T-helper 1 cell (primary cell): ENCODE results near the gene CASP10.

Experiments used
- DNase-seq, 5 donors: peaks; one replicate each; pipeline ENCODE4 v3.0.0-alpha.2; 2012 to 2020

The CASP10 gene

DNA sequence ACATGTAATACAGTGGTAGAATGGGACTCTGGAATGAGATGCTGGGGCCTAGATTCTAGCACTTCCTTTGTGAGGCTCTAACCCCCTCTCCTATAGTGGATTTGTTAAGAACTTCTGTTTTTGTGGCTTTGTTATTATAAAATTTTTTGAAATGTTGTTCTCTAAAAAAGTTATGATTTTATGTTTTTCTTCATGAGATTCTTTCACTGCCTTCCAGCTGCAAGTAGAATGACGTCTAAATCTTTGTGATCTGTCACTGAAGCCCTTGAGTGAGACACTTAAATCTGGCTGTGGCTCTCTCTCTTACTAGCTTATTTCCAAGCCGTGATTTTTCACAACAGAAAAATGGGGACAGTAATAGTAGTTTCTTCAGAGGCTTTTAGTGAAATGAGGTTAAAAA, 79.0 kb downstream of the CASP10 start:
- DNase-seq = peak in 1 of 5 donors; percentile 45

DNA sequence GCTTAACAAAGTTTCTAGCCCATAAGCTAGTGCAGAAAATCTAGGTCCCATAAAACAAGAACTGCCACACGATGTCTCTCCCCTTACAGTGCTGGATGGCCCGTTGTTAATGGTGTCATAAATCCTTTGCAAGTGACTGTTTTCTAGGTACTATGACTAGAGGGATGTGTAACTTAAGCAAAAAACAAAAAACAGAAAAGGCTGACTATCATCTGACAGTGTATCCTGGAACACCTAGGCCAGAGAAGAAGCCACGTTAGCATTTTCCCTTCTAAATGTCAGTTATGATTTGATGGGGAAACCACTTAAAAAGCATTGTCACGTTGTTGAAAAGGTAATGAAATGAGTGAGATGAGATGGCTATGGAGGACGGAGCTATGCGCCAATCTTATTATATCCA, 79.8 kb downstream of the CASP10 start:
- DNase-seq = peak in 1 of 5 donors; percentile 80

GRCh38 chr2:201263779-201264178, 80.8 kb downstream of the CASP10 start:
- DNase-seq = peak in 1 of 5 donors; percentile 48

GRCh38 chr2:201264472-201265173, 81.7 kb downstream of the CASP10 start:
- no peak for DNase-seq

DNA sequence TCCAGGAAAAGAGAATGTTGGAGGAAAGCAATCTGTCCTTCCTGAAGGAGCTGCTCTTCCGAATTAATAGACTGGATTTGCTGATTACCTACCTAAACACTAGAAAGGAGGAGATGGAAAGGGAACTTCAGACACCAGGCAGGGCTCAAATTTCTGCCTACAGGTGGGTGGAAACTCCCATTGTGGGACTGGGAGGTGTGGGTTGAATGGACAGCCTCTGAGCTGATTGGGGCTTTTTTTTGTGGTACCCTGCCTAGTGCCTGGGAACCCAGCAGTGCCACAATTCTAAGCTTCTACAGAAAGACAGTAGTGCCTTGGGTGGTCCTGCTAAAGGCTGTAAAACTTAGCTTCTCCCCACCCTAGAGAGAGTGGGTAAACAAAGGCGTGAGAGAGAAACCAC, 83.7 kb downstream of the CASP10 start:
- no peak for DNase-seq

DNA sequence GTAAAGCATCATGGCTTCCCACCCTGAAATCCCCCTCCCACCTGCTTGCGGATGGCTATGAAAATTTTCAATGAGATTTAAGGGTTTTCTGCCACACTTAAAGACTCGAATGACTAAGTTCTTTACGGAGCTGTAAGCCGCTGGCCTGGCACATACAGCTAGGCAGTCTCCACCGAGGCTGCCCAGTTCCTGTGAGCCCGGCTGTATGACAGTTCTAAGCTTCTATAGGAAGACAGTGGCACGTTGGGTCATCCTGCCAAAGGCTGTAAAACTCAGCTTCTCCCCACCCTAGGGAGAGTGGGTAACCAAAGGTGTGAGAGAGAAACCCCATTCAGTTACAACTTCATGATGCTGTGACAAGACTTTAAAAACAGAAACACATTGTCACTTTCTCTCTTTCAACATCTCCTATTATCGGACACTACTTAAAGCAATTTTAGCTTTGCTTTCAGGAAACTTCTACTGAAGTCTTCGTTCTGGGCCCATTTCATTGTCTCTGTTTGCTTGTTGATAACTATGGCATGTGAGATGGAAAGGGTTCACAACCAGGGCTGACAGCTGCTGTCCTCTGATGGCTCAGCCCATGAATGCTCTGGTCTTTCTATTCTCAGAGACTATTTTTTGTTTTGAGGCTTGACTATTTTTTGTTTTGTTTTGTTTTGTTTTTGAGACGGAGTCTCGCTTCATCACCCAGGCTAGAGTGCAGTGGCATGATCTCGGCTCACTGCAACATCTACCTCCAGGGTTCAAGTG, 84.5 kb downstream of the CASP10 start:
- no peak for DNase-seq

- DNase-seq = no peak
Observed at GRCh38 chr2:201269764-201270163, 86.8 kb downstream of the CASP10 start.

DNA sequence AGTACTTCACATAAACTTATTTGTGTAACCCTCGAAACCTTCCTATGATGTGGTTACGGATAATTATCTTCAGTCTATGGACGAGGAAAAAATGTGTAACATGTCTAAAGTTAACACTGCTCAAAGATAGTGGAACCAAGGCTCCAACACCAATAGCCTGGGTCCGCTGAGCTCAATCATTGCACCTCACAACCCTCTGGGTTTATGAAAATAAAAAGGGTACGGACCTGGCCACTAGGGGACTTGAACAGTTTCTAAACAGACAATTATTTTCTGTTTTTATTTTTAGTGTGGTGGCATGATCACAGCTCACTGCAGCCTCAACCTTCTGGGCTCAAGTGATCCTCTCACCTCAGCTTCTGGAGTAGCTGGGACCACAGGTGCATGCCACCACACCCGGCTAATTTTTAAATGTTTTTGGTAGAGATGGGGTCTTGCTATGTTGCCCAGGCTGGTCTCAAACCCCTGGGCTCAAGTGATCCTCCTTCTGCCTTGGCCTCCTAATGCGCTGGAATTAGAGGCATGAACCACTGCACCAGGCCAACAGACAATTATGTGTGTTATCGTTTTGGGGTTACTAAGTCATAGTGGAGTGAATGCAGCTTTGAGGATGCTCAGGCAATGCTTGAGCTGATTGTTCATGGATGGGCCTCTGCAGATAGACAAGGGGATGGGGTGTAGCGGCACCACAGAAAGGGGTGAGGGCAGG, 87.5 kb downstream of the CASP10 start:
- DNase-seq = no peak

- no peak for DNase-seq
Observed at GRCh38 chr2:201271917-201272316, 89.0 kb downstream of the CASP10 start.

GRCh38 chr2:201273330-201273983, 90.5 kb downstream of the CASP10 start:
- DNase-seq = no peak

- DNase-seq = no peak
Observed at GRCh38 chr2:201275069-201275468, 92.1 kb downstream of the CASP10 start.

DNA sequence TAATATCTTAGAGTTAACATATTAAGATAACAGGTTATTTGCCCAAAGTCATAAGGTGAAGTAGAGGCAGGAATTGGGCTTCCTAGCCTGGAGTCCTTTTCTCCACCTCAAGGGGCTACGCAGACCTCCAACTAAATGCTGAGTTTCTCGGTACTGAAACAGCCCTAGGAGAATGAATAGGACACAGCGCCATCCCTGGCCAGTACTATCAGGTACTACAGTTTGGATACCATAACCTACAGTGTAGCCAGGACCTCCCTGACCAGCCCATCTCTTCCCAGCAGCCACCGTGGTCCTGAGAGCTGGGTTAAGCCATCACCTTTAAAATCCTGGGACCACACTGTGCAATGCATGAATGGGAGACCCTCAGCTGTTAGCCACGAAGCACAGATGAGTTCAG, 93.0 kb downstream of the CASP10 start:
- no peak for DNase-seq

GRCh38 chr2:201276511-201276910, 93.6 kb downstream of the CASP10 start:
- no peak for DNase-seq
